ENCODE measurements around the gene NELL1. TPM values are rescaled to one million over a fixed set of nuclear protein-coding genes. Genes with fewer than 3 reads are reported as not detected.

NELL1 gene
- total RNA-seq, 6 donors from 2014 or later: 0.26 TPM; not detected in 5

DNA sequence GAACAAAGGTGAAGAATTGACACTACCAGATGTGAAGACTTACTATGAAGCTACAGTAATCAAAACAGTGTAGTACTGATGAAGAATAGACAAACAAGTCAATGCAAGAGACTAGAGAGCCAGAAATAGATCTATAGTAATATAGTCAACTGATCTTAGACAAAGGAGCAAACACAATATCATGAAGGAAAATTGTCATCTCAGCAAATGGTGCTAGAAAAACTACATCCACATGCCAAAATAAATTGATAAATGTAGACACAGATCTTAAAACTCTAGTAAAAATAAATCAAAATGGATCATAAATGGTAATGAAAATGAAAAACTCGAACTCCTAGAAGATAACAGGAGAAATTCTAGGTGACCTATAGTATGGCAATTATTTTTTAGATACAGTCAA lies 609.5 kb downstream of the NELL1 start:
- ATAC-seq (ENCODE audit: low FRiP score in 2 of 2) (no peak), DNase-seq (no peak)
- no peaks in the 10 kb centered on the region for H3K36me3 ChIP-seq
- H3K9me3 ChIP-seq: no peaks in the 10 kb centered on the region
- H3K4me3 ChIP-seq: no peak overlapping the region
- TF ChIP-seq EP300 (IDR thresholded peaks at IDR 0.05) (no peak), POLR2AphosphoS5 (IDR thresholded peaks at IDR 0.05) (no peak), CTCF (IDR thresholded peaks at IDR 0.05) (no peak), POLR2A (IDR thresholded peaks at IDR 0.05) (no peak)
- 73% methylated on average over 1 of the region's 1 CpG for WGBS, 2 donors
- no peaks in the 10 kb centered on the region for H3K27me3 ChIP-seq
- no peaks in the 10 kb centered on the region for H3K4me1 ChIP-seq
- no peak overlapping the region for H3K27ac ChIP-seq

- Histone ChIP-seq H3K27me3 (no peaks in the 10 kb centered on the region), H3K4me1 (no peaks in the 10 kb centered on the region), H3K36me3 (no peaks in the 10 kb centered on the region), H3K4me3 (no peak overlapping the region), H3K27ac (no peak overlapping the region), H3K9me3 (no peaks in the 10 kb centered on the region)
- no peak for DNase-seq
- ATAC-seq (ENCODE audit: low FRiP score in 2 of 2): no peak
- WGBS, 2 donors: 40 to 49% methylated on average over 2 of the region's 2 CpGs
- TF ChIP-seq CTCF (IDR thresholded peaks at IDR 0.05): no peak
- TF ChIP-seq POLR2AphosphoS5 (IDR thresholded peaks at IDR 0.05): no peak
- no peak for TF ChIP-seq POLR2A (IDR thresholded peaks at IDR 0.05)
- TF ChIP-seq EP300 (IDR thresholded peaks at IDR 0.05): no peak
These were observed 615.7 kb downstream of the NELL1 start for GRCh38 chr11:21285104-21285503.

DNA sequence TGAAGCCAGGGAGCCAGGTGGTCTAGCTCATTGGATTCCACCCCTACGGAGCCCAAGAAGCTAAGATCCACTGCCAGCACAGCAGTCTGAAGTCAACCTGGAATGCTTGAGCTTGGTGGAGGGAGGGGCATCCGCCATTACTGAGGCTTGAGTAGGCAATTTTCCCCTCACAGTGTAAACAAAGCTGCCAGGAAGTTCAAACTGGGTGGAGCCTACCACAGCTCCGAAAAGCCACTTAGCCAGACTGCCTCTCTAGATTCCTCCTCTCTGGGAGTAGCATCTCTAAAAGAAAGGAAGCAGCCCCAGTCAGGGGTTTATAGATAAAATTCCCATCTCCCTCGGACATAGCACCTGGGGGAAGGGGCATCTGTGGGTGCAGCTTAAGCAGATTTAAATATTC lies 620.3 kb downstream of the NELL1 start:
- Histone ChIP-seq H3K4me1 (no peaks in the 10 kb centered on the region), H3K36me3 (no peaks in the 10 kb centered on the region), H3K4me3 (no peak overlapping the region), H3K9me3 (peaks cover 0 to 5% (median 0%) of the 10 kb centered on the region in 4 donors), H3K27ac (no peak overlapping the region), H3K27me3 (no peaks in the 10 kb centered on the region)
- ATAC-seq (ENCODE audit: low FRiP score in 2 of 2): no peak
- WGBS, 2 donors: 53 to 67% methylated on average over 3 to 4 of the region's 4 CpGs
- TF ChIP-seq POLR2A (IDR thresholded peaks at IDR 0.05) (no peak), CTCF (IDR thresholded peaks at IDR 0.05) (no peak), EP300 (IDR thresholded peaks at IDR 0.05) (no peak), POLR2AphosphoS5 (IDR thresholded peaks at IDR 0.05) (no peak)
- no peak for DNase-seq

DNA sequence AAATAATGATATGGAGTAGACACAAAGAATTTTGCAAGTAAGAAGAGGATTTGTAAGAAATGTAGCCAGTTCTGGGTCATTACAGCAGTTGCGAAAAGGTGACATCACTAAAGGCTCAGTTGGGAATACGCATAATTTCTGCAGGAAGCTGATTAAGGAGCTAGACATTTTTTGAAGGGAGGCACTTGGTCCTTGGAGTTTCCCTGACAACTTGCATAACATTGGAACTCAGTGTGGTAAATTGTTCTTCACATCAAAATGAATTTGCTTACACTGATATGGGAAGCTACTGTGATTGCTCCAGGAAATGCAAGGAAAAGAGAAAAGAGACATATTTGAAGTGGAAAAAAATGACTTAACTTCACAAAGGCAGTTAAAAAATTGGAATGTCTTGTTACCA lies 626.1 kb downstream of the NELL1 start:
- Histone ChIP-seq H3K4me3 (no peak overlapping the region), H3K4me1 (no peaks in the 10 kb centered on the region), H3K36me3 (no peaks in the 10 kb centered on the region), H3K27me3 (no peaks in the 10 kb centered on the region), H3K9me3 (peaks cover 0 to 5% (median 0%) of the 10 kb centered on the region in 4 donors), H3K27ac (no peak overlapping the region)
- no peak for DNase-seq
- TF ChIP-seq POLR2AphosphoS5 (IDR thresholded peaks at IDR 0.05): no peak
- TF ChIP-seq CTCF (IDR thresholded peaks at IDR 0.05): no peak
- TF ChIP-seq EP300 (IDR thresholded peaks at IDR 0.05): no peak
- TF ChIP-seq POLR2A (IDR thresholded peaks at IDR 0.05): no peak
- no peak for ATAC-seq (ENCODE audit: low FRiP score in 2 of 2)
- 86 to 90% methylated on average over 2 of the region's 2 CpGs for WGBS, 2 donors

- Histone ChIP-seq H3K27me3 (no peaks in the 10 kb centered on the region), H3K4me1 (no peaks in the 10 kb centered on the region), H3K36me3 (no peaks in the 10 kb centered on the region), H3K9me3 (peaks cover 0 to 4% (median 0%) of the 10 kb centered on the region in 4 donors), H3K4me3 (no peak overlapping the region), H3K27ac (no peak overlapping the region)
- DNase-seq (no peak), ATAC-seq (ENCODE audit: low FRiP score in 2 of 2) (no peak)
- 78 to 79% methylated on average over 1 of the region's 1 CpG for WGBS, 2 donors
- TF ChIP-seq CTCF (IDR thresholded peaks at IDR 0.05) (no peak), POLR2AphosphoS5 (IDR thresholded peaks at IDR 0.05) (no peak)
These were observed 632.6 kb downstream of the NELL1 start for GRCh38 chr11:21301981-21302380.

All from upper lobe of left lung (tissue), 6 donors.